GM19372 (cell line): ENCODE results near the gene TIAM1.

ENCODE experiments used
- ATAC-seq: cut with Tn5 transposase; IDR thresholded peaks from one replicate; pipeline ENCODE4 v1.9.1; 2021; ENCODE audit warnings: mild to moderate bottlenecking, low read depth, moderate library complexity; ENCODE audit not compliant: unreplicated experiment

Gene TIAM1

DNA sequence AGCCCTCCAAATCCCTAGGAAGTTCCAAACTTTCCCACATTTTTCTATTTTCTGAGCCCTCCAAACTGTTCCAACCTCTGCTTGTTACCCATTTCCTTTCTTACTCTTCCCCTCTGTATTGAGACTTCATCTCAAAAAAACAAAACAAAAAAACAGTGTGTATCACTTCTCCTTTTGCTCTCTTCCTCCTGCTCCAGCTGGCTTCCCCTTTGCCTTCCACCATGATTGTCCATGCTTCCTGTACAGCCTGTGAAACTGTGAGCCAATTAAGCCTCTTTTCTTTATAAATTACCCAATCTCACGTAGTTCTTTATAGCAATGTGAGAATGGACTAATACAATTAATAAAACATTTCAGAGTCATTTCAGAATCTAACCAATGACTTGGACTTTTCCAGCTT, 236.2 kb downstream of the TIAM1 start:
- no peak for ATAC-seq

DNA sequence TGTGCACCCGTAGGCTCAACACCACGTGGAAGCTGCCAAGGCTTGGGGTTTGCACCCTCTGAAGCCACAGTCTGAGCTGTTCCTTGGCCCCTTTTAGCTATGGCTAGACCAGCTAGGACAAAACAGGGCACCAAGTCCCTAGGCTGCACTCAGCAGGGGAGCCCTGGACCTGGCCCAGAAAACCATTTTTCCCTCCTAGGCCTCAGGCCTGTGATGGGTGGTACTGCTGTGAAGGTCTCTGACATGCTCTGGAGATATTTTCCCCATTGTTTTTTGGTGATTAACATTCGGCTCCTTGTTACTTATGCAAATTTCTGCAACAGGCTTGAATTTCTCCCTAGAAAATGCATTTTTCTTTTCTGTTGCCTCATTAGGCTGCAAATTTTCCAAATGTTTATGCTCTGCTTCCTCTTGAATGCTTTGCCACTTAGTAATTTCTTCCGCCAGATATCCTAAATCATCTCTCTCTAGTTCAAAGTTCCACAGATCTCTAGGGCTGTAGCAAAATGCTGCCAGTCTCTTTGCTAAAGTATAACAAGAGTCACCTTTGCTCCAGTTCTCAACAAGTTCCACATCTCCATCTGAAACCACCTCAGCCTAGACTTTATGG, 236.8 kb downstream of the TIAM1 start:
- ATAC-seq = no peak

DNA sequence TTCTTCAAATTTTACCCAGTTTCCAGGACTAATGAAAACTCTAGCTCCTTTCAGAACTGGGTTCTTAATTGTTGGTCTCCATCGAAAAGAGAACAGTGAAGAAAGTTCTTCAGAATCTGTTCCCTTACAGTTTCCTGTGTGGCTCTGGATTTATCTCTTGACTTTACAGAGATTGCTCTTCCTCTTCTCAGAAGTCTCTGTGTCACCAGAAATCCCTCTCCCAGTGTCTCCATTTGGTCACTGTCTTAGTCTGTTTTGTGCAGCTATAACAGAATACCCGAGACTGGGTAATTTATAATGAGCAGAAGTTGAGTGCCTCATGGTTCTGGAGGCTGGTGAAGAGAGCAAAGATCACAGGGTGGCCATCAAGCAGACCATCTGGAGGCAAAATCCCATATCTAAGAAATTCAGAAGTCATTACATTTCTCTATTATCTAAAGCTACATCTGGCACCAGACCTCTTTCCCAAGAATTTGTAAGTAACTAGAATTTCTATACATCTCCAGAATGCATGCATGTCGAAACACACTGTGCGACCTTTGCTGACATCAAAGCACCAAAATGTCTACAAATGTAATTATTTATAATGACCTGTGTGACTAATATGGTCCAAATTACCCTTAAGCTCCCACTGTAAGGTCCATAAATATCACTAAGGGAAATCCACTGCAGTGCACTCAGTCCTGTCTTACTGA, 240.3 kb downstream of the TIAM1 start:
- no peak for ATAC-seq

DNA sequence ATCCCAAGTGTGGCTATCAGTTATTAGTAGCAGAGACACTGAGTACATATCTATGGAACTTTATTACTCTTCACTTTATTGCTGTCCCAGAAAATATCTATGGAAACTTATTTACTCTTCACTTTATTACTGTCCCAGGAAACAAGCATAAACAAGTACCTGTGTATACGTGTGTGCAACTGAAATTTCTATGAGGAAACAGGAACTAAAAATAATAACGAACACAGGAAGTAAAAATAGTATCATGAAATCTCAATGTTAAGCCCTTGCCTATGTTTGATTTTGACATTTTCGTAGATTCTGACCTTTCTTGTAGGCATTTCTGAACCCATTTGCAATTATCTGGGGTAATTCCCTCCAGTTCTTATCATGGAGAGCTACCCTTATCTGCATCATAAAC, 240.9 kb downstream of the TIAM1 start:
- ATAC-seq = no peak

DNA sequence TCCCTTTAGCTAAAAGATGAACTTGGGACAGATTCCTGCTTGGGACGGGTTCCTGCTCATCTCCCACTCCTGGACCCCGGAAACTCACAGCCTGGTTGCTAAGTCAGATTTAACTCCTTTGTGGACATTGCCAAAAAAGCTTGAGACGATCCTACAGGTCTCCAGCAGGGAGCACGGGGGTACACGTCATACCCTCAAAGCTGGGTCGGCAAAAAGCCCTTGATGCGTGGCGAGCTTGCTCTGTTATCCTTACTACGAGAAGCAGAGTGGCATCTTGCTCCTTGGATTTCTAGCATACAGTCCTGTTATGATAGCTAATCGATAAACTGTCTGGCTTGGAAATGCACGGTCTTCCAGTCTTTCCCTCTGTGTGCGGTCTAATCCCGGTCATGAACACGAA, 244.9 kb downstream of the TIAM1 start:
- ATAC-seq = no peak

DNA sequence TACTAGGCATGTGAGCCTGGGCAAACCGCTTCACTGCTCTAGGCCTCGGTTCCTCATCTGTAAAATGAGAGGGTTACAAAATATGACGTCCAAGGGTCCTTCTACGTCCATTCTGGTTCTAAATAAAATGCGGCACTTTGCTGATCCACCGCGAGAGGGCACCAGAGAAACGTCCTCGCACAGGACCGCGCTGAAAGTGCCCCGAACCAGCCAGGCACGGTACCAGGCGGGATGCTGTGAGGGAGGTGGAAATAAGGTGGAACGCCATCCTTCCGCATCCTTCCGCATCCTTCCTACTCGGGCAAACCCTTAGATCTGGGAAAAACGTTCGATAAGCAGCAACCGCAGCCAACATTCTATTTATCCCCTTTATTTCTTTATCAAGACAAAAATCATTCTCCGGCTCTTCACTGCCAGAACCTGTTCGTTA, 245.5 kb downstream of the TIAM1 start:
- ATAC-seq = peak; percentile 66

DNA sequence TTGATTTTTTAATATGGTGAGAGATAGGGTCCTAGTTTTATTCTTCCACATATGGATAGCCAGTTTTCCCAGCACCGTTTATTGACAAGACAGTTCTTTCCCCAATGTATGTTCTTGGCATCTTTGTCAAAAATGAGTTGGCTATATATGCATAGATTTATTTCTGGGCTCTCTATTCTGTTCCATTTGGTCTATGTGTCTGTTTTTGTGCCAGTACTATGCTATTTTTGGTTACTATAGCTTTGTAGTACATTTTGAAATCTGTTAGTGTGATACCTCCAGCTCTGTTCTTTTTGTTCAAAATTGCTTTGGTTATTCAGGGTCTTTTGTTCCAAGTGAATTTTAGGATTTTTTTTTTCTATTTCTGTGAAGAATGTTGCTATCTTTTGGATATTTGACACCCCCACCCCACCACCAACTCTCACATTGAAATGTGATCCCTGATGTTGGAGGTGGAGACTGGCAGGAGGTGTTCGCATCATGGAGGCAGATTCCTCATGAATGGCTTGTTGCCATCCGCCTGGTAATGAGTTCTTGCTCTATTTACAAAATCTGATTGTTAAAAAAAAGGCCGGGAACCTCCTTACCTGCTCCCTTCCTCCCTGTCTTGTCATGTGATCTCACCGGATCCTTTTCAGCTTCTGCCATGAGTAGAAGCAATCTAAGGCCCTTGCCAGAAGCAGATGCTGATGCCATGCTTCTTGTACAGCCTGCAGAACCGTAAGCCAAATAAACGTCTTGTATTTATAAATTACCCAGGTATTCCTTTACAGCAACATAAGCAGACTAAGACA, 251.0 kb downstream of the TIAM1 start:
- ATAC-seq = no peak

DNA sequence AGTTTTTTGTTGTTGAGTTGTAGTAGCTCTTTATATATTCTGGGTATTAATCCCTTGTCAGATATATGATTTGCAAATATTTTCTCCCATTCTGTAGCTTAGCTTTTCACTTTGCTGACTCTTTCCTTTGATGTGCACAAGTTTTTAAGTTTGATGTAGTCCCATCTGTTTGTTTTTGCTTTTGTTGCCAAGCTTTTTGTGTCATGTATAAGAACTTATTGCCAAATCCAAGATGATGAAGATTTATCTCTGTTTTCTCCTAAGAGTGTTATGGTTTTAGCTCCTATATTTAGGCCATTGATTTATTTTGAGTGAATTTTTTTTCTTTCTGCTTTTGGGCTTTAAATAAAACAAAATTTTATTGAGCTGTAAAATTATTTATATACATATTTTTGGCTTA, 253.7 kb downstream of the TIAM1 start:
- ATAC-seq = no peak

DNA sequence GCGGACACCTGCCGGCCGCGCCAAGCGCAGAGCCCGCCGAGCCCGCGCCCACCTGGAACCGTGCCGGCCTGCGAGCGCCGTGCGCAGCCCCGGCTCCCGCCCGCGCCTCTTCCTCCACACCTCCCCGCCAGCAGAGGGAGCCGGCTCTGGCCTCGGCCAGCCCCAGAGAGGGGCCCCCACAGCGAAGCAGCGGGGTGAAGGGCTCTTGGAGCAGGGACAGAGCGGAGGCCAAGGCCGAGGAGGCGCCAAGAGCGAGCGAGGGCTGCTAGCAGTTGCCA, 255.6 kb downstream of the TIAM1 start:
- ATAC-seq = no peak

DNA sequence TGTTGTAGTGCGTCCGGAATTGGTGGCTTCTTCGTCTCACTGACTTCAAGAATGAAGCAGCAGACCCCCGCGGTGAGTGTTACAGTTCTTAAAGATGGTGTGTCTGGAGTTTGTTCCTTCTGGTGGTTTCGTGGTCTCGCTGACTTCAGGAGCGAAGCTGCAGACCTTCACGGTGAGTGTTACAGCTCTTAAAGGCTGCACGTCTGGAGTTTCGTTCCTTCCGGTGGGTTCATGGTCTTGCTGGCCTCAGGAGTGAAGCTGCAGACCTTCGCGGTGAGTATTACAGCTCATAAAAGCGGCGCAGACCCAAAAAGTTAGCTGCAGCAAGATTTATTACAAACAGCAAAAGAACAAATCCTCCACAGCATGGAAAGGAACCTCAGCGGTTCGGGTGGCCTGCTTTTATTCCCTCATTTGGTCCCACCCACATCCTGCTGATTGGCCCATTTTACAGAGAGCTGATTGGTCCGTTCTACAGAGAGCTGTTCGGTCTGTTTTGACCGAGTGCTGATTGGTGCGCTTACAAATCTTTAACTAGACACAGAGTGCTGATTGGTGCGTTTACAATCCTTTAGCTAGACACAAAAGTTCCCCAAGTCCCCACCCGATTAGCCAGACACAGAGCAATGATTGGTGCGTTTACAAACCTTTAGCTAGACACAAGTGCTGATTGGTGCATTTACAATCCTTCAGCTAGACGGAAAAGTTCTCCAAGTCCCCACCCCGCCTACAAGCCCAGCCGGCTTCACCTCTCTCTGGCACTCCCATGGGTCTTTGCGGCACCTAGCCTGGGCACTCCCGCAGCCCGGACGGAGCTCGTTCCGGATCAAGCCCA, 256.2 kb downstream of the TIAM1 start:
- no peak for ATAC-seq

DNA sequence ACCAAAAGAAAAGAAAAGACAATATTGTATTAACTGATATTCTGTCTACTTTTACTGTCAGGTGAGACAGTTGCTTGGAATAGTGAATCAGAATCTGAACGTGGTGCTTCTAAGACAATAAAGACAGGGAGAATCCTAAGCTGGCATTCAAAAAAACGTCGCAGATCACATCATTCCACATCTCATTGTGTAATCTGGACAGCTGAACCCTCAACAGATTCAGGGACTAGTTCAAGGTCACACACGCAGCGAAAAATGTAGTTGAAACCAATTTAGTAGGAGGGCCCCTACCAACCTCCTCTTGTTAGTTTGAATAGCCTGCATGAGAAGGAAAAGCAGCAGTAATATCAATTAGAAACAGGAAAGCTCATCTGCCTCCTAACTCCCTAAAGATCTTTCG, 259.4 kb downstream of the TIAM1 start:
- ATAC-seq = no peak

DNA sequence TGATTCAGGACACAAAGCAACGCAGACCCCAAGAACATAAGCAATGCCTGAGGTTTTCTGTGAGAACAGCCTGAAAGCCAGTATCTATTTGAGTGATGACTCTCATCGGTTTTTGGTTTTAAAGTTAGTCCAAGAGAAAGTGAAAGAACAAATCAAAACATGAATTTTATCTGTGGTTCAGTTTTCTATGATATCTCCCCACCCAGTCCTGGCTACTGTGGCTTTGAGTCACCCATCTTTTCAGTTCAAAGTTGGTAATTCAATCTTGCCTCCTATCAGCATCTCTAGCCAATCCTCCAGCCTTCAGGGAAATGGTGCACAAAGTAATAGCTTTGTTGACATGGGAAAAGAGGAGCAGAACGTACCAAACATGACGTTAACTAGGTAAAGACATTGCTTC, 265.3 kb downstream of the TIAM1 start:
- ATAC-seq = no peak

DNA sequence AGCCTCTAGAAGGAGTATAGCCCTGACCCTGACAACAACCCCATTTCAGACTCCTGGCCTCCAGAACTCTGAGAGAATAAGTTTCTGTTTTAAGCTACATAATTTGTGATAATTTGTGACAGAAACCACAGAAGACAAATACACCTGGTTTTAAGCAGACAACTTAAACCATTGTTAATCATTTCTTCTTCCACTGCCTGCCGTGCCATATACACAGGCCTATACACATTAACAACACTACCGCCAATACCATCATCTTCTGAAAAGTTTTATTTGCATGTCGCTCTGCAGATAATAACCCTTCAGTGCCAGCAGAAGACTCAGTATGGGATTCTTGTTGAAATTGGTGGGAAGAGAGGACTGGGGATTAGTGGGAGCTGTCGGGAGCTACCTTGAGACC, 265.8 kb downstream of the TIAM1 start:
- ATAC-seq = no peak

DNA sequence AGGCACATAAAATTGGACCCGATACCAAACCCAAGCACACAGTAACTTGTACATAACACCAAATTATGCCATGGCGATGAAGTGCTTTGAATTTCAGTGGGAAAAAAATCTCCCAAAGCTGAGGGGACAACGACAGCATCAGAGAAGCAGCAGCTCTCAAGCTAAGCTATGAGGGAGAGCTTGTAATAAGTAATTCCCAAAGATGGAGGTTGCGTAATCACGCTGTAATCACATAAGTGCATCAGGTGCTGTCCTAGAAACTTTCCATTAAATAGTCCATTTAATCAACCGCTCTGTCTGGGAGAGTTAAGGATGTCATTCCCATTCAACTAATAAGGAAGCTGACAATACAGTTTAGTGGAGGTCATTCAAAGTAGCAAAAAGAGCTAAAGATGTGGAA, 268.2 kb downstream of the TIAM1 start:
- ATAC-seq = no peak

DNA sequence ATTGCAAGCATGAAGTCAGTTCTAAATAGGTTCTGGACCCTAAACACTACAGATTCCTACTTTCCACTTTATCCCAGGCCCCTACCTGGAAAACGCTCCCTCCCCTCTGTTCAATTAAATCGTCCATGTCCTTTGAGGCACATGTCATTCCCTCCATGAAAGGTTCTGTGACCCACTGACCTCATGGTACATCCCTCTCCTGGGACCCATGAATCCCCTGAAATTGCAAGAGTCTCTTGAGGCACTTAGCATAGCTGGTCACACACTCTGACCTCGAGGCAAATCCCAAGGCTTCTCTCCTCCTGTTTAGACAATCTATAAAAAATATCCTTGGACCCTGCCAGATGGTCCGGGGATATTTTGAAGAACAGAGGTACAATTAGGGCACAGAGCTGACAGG, 271.5 kb downstream of the TIAM1 start:
- no peak for ATAC-seq
